ENCODE measurements around the gene GRAP2.

GRAP2 gene

GRCh38 chr22:39965748-39966147 lies 64.9 kb downstream of the GRAP2 start:
- DNase-seq (ENCODE audit: low read depth in 2 of 2) = no peak

GRCh38 chr22:39966470-39966869 lies 65.6 kb downstream of the GRAP2 start:
- DNase-seq (ENCODE audit: low read depth in 2 of 2) = no peak

- DNase-seq (ENCODE audit: low read depth in 2 of 2) = no peak
Observed at GRCh38 chr22:39967103-39967829, 66.4 kb downstream of the GRAP2 start.

DNA sequence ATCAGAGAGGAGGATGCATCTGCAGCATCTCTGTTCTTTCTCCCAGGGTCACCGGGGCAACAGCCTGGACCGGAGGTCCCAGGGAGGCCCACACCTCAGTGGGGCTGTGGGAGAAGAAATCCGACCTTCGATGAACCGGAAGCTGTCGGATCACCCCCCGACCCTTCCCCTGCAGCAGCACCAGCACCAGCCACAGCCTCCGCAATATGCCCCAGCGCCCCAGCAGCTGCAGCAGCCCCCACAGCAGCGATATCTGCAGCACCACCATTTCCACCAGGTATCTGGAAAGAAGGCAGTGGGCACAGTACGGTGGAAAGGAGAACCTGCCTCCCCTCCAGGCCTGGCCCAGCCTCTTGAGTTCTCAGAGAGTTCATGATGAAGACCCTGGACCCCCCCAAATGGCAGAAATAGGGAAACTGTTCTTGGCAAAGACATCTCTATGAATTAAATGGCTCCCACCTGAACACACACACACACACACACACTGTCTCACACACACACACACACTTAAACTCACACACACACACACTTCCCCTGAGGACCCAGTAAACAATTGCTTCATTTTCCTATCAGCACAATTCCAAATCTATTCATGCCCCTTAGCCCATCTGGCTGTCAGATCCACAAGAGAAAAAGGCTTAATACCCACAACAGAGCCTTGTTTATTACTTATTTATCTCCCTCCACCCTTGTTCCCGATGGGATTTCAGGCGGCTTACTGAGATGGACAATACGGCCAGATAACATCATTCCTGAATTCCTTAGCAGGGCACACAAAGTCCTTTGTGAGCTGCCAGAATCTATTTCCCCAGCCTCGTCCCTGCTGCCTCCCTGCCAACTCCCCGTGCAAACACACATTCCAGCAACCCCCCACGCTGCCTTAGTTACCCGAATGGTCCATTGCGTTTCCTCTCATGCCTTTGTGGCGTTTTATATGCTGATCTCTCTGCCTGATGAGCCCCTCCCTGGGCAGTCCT lies 67.4 kb downstream of the GRAP2 start:
- no peak for DNase-seq (ENCODE audit: low read depth in 2 of 2)

- DNase-seq (ENCODE audit: low read depth in 2 of 2) = no peak
Observed at GRCh38 chr22:39970742-39971141, 69.9 kb downstream of the GRAP2 start.

DNA sequence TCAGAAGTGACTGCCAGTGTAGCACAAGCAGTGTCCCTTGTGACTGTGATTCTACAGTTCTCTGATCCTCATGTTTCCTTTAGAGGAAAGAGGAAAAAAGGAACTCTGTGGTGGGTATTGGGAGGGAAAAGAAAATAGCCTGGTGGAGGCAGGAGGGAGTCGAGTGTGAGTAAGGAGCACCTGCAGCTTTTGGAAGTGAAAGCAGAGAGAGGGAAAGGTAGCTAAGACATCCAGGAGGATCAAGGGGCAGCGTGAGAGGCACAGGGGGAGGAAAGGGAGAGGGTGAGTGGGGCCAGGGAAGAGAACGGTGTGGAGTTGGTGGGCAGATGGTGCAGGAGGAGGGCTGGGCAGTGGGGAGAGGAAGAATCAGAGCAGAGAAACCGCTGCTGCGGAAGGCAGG lies 71.8 kb downstream of the GRAP2 start:
- DNase-seq (ENCODE audit: low read depth in 2 of 2) = no peak

DNA sequence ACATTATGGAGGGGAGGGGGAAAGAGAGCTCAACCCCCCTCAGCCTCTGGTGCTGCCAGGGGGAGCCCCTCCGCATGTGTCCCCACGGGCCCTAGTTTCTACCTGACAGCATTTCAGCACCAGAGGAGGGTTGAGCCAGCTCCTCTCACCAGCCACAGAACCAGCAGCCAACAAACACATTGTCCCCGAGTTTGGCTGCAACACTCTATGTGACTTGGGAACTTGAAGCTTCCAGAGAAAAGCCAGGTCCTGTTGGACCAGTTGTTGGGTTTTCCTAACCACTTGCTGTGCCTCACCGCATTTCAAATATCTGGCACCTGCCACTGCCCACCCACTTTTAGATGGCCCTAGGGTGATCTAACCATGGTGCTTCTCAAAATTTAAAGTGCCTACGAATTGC lies 72.8 kb downstream of the GRAP2 start:
- DNase-seq (ENCODE audit: low read depth in 2 of 2) = no peak

DNA sequence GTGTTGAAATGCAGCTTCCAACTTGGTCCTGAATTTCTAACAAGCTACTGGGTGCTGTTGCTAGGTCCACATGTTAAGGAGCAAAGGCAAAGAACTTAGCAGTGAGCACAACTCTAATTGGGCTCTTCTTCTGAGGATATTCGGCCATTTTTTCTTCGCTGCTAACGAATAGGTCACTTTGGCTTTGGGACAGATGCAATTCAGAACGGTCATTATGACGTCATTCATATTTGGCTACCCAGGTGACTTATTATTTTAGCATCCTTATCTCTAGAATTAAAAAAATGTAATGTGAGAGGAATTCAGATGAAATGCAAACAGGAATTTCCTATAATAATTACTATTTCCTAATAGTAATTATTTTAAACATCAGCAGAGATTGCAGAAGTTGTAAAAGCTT lies 73.2 kb downstream of the GRAP2 start:
- DNase-seq (ENCODE audit: low read depth in 2 of 2) = no peak

GRCh38 chr22:39979048-39979447 lies 78.2 kb downstream of the GRAP2 start:
- no peak for DNase-seq (ENCODE audit: low read depth in 2 of 2)

DNA sequence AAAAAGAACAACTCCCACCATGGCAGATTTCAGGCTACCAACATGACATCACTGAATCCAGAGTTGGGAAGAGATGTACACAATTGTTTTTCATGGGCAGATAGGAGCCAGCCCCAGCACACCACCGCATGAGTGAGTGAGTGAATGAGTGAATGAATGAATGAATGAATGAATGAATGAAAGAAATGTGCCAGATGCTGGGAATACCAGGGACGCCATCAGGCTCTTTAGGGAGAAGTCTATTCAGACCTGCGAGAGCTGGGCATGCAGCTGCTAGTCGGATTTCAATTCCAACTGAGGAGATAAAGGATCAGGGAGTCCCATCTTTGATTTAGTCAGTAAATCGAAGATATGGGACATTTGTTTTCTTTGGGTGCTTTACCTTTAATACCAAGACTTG lies 78.6 kb downstream of the GRAP2 start:
- no peak for DNase-seq (ENCODE audit: low read depth in 2 of 2)

DNA sequence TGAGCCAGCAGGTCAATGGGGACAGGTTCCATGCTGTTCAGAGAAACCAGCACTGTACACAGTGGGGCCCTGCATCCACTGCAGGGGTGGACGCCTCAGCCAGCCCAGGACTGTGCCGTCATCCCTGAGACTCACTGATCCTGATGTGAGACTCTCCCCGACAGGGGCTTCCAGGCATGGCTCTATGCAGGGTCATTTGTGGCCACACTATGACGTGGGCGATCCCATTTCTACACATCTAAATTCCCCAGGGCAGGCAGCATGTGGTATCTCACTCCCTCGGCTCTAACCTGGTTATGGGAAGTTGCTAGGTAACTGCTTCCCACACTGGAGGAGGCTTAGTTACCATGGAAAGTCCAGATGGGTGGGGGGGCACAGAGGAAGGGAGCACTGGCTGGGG lies 79.7 kb downstream of the GRAP2 start:
- DNase-seq (ENCODE audit: low read depth in 2 of 2) = no peak

DNA sequence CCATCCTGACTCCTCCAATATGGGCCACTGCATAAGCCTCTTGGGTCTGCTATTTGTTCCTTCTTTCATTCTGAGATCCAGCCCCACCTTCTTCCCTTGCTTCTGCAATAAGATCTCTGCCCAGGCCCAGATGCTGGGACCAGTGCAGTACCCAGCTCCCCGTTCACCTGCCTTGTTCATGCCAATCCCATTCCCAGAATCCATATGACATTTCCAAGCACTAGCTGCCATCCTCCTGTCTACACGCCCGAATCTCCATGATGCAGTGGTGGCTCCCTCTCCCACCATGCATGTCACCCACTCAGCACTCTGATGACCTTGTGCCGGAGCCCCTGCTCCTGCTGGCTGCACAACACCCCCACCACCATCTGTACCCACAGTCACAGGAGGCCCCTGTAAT lies 82.5 kb downstream of the GRAP2 start:
- no peak for DNase-seq (ENCODE audit: low read depth in 2 of 2)

DNA sequence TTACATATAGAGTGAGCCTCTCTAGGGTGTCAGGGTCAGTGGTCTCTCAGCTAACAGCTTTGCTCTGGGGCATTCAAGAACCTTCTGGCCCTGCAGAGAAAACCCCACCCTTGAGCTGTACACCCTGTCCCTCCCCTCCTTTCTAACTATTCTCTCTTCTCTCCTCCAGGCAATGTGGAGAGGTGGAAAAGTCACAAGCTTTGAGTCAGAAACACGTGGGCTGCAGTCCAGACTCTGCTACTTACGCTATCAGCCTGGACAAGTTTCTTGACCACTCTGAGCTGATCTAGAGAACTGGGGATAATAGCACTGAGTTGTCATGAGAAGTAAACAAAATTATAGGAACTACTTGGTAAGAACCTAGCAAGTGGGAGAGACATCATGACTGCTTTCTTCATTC lies 83.1 kb downstream of the GRAP2 start:
- no peak for DNase-seq (ENCODE audit: low read depth in 2 of 2)

DNA sequence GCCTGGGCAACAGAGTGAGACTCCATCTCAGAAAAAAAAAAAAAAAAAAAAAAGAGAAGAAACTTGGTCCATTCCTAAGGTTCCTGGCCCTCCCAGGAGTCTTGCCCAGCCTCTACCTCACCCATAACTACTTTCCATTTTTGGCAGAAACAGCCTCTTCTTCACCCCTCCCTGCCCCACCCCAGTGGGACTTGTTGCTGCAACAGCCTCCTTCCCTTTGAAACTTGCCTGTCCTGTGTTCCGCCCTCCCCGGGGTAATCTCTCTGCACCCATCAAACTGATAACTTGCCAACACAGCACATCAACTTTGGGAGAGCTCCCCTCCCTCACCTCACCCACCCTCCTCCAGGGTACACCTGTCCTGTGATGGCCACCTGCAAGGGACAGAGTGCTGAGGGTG lies 83.9 kb downstream of the GRAP2 start:
- DNase-seq (ENCODE audit: low read depth in 2 of 2) = no peak

DNA sequence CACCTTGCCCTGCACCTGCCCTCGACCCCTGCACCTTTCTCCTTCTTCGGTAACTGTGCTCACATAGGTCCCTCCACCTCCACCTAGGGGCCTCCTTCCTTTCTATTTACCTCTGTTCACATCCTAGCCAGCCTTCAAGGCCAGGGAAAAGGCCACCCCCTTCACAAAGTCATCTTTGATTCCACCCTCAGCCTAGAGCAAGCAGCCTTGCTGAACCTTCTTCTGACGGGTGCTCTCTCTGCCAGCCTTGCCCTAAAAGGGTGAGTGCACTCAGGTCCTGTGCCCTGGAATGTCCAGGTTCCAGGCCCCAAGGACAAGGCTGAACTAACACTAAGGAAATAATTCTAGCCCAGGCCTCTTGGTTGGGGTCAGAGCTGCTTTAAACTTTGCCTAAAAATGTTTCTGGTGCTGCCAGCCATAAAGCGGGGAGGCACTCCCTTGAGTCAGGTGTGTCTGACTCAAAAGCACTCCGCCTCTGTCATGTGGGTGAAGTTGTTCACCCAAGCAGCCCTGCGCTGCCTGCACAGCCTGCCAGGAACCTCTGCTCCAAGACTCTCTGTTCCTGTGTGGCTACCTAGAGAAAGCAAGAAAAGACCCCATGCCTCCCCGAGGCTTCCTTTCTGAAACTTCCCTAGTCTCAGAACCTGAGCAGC lies 84.6 kb downstream of the GRAP2 start:
- DNase-seq (ENCODE audit: low read depth in 2 of 2) = peak in 1 of 2 donors; percentile 28

DNA sequence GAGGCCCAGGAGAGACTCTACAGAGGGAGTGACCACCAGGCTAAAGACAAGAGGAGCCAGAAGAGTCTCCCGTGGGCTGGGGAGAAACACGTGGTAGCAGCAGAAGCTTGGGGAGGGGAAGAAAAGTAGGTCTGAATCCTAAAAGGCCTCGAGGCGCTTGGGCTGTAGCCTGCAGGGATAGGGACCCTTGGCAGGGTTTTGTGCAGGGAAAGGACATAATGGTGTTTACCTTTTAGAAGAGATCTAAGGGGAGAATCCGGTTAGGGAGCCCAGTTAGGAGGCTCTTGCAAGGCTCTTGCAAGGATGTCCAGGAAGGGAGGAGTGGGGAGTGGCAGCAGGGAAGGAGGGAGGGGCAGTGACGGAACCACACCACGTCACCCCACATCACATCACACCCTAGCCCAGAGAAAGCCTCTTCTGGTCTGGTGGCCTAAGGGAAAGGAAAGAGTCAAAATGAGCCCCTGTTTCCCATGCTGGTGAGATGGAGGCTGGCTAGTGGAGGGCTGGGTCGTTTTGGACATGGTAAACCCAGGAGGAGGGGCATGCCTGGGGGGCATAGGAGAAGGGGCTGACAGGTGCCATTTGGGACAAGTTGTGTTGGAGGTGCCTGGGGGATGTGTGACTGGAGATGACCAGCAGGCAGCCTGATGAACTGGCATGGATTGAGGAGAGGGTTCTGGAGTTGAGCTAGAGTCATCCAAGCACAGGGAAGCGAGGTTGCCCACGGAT lies 87.7 kb downstream of the GRAP2 start:
- no peak for DNase-seq (ENCODE audit: low read depth in 2 of 2)

- DNase-seq (ENCODE audit: low read depth in 2 of 2) = no peak
Observed at GRCh38 chr22:39989633-39990032, 88.7 kb downstream of the GRAP2 start.

DNA sequence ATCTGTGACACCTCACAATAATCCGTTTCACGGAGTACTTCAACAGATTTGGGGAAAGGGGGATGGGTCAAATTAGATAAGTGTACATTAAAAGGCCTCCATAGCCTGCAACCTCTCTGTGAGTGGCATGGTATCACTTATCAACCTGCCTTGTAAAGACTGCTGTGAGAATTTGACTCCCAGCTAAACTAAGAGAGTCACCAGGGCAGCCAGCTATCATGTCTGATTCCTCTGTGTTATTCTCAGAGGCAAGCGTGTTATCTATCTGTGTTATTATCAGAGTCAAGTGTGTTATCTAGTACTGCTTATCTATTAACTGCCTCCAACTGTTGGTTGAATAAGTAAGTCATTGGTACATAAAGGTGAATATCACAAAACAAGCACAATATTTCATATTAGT lies 89.8 kb downstream of the GRAP2 start:
- no peak for DNase-seq (ENCODE audit: low read depth in 2 of 2)

DNA sequence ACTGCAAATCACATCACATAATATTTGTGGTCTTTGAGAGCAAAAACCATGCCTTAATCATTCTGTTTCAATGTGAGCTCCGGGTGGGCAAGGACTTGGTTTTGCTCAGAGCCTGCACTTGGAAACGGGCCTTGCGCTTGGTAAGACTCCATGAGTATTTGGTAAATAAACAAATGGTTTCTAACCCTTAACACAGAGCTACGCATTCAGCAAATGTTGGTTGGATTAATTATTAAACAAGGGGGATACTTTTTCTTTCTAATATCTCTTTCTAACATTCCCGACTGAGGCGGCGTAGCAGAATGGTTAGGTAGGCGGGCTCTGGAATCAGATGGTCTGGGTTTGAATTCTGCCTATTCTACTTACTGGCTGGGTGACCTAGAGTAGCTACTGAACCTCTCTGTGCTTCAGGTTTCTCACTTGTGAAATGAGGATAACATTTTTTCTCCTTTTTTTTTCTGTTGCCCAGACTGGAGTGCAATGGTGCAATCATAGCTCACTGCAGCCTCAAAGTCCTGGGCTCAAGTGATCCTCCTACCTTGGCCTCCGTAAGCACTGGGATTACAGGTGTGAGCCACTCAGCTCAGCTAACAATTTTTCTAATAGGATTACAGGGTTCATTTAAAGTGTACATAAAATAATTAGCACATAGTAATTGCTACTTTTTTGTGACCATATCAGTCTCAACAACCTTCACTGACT lies 90.4 kb downstream of the GRAP2 start:
- no peak for DNase-seq (ENCODE audit: low read depth in 2 of 2)

- no peak for DNase-seq (ENCODE audit: low read depth in 2 of 2)
Observed at GRCh38 chr22:39992088-39992826, 91.4 kb downstream of the GRAP2 start.
